Fibroblast of the aortic adventitia (primary cell): Measurements from ENCODE around the gene ZNF165. TPM values are rescaled to one million over a fixed set of nuclear protein-coding genes. Genes with fewer than 3 reads are reported as not detected.
A peak's percentile ranks its signal among the peaks of the same experiment; 100 is the strongest.

Source experiments
- DNase-seq: peaks from one replicate; pipeline ENCODE4 v3.0.0-alpha.2; 2010; ENCODE audit warnings: low read depth
- H3K4me3 ChIP-seq: 2 replicates; pipeline ENCODE4 v1.5.1; 2011; ENCODE audit warnings: low read depth, mild to moderate bottlenecking, control low read depth, low read length, moderate library complexity
- total RNA-seq: library from RNA; depleted of rRNA; stranded (reverse); fragments of >200 nt; gene quantifications from 2 replicates; pipeline ENCODE4 v1.2.3, GENCODE V29; 2012; ENCODE audit warnings: low replicate concordance
- TF ChIP-seq, protein P1 (sequence below): IDR thresholded peaks from 2 replicates; pipeline ENCODE4 v1.5.1; 2011; ENCODE audit warnings: mild to moderate bottlenecking, low read length, control low read depth, inconsistent platforms; ENCODE audit not compliant: insufficient read depth

ZNF165 gene
- total RNA-seq, 1 donor = 0.45 TPM

DNA sequence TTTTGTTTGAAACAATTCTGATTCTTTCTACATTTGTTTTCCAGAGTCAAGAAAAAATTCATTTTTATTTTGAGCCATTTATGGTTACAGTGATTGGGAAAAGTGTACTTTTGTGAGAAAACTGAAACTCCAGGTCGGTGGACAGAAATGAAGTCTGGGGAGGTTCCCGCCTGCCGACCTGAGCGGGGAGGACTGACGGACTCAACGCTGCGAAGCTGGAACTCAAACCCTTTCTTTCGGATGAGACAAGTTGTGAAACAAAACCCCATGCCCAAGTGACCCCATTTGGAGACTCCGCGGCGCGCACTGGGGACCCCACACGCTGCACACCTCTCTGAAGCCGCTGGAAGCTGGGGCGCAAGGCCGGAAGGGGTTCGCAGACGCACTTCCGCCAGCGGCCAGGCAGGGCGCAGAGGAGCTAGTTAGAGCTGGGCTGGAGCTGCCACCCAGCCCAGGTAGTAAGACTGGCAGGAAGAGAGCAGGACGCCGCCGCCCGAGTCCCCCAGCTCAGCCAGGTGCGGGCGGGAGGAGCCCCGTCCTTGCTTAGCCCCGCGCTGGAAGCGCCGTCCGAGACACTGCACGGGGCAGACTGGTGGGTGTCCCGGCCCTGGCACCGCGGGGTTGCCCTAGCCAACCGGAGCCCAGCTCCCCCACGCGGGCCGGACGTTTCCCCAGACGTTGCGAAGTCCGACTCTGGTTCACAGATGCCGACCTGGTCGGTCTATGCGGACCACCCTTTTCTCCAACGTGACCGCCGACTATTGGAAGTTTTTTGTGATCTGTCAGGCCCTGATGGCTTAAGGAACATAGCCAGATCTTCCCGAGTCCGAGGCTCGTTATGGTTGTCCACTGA, 24.2 kb downstream of the ZNF165 start:
- TF ChIP-seq, protein P1, sequence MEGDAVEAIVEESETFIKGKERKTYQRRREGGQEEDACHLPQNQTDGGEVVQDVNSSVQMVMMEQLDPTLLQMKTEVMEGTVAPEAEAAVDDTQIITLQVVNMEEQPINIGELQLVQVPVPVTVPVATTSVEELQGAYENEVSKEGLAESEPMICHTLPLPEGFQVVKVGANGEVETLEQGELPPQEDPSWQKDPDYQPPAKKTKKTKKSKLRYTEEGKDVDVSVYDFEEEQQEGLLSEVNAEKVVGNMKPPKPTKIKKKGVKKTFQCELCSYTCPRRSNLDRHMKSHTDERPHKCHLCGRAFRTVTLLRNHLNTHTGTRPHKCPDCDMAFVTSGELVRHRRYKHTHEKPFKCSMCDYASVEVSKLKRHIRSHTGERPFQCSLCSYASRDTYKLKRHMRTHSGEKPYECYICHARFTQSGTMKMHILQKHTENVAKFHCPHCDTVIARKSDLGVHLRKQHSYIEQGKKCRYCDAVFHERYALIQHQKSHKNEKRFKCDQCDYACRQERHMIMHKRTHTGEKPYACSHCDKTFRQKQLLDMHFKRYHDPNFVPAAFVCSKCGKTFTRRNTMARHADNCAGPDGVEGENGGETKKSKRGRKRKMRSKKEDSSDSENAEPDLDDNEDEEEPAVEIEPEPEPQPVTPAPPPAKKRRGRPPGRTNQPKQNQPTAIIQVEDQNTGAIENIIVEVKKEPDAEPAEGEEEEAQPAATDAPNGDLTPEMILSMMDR = peak; percentile 82
- H3K4me3 ChIP-seq = peak overlapping the region; percentile 80
- peak; percentile 73 for DNase-seq

- TF ChIP-seq, protein P1 = no peak
- peak overlapping the region; percentile 80 for H3K4me3 ChIP-seq
- peak; percentile 10 for DNase-seq
Observed at GRCh38 chr6:28105245-28105639, 24.9 kb downstream of the ZNF165 start.

DNA sequence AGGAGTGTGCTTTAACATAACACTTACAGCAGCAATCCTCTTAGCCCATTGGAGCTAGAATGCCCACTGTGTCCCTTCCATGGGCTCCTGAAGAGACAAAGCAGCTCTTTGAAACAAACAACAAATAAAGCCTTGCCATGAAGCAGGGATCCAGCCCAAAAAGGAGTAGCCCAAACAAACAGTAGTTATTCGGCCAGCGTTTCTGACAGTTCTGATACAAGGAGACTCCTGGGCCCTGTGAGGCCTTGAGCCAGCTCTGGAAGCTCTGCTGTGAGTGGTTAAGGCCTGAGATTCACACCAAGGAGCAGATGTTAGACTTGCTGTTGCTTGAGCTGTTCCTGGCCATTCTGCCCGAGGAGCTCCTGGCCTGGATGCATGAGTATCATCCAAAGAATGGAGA, 27.1 kb downstream of the ZNF165 start:
- DNase-seq = no peak
- TF ChIP-seq, protein P1 = no peak
- H3K4me3 ChIP-seq = no peak overlapping the region

DNA sequence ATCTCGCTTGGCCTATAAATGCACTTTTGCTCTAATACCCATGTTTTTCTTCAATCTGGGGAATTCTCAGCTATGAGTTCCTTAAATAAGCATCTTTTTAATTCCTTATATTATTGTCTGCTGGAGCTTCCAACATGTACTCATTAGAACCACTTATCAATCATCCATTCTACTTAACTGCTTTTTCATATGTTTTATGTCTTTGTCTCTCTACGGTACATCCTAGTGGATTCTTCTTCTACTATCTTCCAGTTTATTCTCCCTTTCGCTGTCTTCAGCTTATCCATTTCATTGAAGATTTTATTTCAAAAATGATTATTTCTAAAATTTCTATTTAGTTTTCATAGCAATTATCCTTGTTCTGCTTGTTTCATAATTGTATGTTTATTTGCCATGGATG, 31.6 kb downstream of the ZNF165 start:
- no peak overlapping the region for H3K4me3 ChIP-seq
- TF ChIP-seq, protein P1 = no peak
- DNase-seq = no peak

GRCh38 chr6:28115799-28116198, 35.4 kb downstream of the ZNF165 start:
- H3K4me3 ChIP-seq = no peak overlapping the region
- no peak for DNase-seq
- TF ChIP-seq, protein P1 = no peak

DNA sequence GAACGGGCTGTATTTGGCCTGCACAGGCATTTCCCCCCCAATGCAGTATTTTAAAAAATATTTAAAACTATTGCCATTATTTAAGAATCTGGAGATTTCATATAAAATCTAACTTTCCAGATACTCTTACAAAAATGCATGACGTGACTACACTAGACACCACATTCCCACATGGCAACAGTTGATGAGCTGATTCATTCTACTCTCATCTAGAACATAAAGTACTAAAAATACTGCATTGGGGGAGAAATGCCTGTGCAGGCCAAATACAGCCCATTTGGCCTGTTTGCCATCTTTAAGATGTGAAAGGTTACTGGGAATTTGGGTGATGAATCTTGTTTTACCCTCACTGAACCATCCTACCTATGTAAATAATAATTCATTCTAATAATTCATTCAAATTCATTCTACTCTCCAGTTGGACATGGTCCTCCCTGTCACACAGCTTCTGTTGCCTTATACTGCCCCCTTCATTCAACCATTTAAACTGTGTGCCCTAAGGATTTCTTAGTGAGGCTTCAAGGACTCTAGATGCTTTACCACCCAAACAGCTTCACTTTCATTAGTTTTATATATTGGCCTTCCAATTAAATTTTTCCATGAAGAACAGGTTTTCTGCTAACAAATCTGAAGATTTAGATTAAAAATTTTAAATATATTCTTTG, 37.1 kb downstream of the ZNF165 start:
- no peak overlapping the region for H3K4me3 ChIP-seq
- TF ChIP-seq, protein P1 = no peak
- no peak for DNase-seq
